ENCODE measurements around the gene HPX.

Gene HPX, protein sequence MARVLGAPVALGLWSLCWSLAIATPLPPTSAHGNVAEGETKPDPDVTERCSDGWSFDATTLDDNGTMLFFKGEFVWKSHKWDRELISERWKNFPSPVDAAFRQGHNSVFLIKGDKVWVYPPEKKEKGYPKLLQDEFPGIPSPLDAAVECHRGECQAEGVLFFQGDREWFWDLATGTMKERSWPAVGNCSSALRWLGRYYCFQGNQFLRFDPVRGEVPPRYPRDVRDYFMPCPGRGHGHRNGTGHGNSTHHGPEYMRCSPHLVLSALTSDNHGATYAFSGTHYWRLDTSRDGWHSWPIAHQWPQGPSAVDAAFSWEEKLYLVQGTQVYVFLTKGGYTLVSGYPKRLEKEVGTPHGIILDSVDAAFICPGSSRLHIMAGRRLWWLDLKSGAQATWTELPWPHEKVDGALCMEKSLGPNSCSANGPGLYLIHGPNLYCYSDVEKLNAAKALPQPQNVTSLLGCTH

DNA sequence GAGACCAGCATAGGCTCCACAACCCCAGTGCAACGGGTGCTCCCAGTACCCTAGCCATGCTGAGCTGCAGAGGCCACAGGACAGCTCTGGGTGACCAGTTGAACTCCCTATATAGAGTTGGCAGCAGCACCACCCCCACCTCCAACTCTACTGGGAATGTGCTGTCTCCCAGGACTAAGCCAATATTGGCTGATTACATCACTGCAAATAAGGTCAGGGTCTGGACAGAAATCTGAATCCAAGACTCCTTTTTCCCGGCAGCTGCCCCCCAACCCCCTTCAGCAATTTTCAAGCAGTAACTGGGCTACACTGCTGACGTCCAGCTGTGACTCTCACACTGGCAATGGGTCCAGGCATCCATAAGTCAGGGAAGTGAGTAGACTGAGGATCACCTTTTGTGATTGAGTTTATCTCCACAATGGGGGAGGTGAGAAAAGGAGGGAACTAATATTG, at the start of gene HPX:
Gene HPX (minus strand): TSS at position 82 of the 453 bp plus-strand sequence. CDS start 24 bp downstream, at position 58.
- DNase-seq = no peak

DNA sequence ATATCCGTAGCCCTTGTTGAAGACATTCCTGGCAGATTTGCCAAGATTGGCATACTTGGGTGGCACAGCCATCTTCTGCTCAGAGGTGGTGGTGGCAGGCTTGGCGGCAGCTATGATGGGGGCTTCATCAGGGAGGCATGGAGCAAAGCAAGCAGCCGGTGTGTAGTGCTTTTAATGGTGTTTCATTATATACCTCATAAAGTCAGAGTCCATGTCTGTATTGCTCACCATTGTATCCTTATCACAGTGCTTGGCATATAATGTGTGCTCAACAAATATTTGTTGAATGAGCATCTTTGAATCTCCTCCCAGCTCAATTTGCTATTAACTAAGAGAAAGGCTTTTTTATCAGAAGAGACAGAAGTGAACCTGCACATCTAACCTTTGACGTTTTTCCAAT, 48.5 kb upstream of the HPX start:
- DNase-seq = no peak

DNA sequence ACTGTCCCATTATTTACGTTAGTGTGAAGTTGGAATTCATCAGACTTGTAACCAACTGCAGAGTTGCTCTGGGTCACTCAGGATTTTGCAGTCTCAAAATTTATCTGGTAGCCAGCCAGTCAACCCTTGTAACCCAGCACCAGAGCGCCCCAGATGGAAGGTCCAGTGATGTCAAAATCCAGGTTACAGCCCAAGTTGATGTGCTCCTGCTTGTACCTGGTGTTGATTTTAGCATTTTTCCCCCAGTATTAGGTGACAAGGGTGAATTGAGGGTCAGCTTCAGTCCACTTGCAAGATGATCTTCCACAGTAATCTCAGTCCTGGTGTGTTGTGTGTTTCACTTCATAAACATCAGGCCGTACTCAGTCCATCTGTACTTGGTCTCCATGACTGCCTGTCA, 48.0 kb upstream of the HPX start:
- DNase-seq = no peak

- no peak for DNase-seq
These were observed 47.6 kb upstream of the HPX start for GRCh38 chr11:6488342-6488741.

DNA sequence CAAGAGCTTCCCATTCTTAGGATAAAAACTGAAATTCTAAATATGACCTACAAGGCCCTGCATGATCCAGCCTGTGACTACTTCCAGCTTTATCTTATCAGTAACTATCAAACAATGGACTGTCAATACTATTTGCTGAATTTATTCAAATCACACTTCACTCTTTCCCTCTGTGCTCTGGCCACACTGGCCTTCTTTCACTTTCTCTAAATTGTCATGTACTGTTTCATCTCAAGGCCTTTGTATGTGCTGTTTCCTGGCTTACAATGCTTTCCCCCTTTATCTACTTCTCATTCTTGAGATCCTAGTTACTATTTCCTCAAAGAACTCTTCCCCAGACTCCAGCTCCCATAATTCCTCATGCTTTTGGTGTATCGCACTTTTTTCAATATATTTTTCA, 46.2 kb upstream of the HPX start:
- no peak for DNase-seq

DNA sequence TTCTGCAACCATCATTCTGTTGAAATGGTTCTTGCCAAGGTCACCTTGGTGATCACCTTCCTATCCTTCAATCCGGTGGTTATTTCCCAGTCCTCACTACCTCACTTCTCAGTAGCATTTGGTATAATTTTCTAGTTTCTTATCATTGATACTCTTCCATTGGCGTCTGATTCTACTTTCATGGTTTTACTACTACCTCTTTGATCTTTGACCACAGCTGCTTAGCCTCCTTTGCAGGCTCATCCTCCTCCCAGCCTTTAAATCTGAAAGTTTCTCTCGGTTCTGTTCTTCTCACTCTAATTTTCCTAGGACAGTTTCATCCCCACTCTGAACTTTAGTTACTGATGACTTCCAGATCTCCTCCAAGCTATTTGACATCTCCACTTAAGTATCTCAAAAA, 45.5 kb upstream of the HPX start:
- DNase-seq = no peak

DNA sequence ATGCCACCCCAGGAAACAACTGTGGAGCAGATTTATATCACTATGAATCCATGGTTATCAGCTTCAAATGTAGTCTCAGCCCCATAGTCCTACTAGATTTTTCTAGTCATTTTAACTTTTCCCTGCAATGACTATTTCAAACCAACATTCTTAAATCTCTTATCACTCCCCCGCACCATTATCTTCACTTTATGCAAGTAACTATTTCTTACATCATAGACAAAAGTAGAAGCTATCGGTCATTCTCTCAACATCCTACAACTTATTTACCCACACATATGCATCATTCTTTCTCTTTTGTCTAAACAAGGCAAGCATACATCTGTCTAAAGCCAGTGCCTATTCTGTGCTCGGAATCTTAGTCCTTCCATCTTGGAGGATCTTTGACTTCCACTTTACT, 44.9 kb upstream of the HPX start:
- no peak for DNase-seq

DNA sequence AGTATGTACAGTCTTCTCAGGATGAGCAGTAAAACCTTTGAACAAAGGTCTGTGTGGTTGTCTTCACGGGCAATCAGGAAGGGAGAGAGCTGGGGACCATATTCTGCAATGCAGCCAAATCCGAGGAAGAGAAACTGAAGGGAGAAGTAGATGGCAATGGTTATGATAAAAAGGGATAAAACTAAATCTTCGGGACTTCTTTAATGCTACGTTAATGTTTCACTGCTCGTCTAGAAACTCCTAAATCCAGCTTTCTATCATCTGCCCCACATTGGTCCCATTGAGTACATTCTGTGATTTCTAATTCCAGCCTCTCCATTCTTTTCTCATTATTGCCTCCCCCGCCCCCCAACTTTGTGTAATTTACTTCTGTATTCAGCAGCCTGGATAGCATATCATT, 42.2 kb upstream of the HPX start:
- DNase-seq = no peak

- DNase-seq = peak; percentile 57 to 88 (median 76)
These were observed 41.7 kb upstream of the HPX start for GRCh38 chr11:6482441-6482840.

DNA sequence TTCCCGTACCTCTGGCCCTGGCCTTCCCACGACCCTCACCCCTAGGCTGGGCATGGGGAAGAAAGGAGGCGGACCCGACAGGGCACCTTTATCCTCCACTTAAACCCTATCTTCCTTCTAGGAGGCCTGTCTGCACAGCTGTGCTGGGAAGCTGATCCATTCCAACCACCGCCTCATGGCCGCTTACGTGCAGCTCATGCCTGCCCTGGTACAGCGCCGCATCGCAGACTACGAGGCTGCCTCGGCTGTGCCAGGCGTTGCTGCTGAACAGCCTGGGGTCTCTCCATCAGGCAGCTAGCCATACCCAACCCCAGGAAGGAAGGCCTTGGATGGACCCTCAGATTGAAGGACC, 41.1 kb upstream of the HPX start:
- DNase-seq = no peak

DNA sequence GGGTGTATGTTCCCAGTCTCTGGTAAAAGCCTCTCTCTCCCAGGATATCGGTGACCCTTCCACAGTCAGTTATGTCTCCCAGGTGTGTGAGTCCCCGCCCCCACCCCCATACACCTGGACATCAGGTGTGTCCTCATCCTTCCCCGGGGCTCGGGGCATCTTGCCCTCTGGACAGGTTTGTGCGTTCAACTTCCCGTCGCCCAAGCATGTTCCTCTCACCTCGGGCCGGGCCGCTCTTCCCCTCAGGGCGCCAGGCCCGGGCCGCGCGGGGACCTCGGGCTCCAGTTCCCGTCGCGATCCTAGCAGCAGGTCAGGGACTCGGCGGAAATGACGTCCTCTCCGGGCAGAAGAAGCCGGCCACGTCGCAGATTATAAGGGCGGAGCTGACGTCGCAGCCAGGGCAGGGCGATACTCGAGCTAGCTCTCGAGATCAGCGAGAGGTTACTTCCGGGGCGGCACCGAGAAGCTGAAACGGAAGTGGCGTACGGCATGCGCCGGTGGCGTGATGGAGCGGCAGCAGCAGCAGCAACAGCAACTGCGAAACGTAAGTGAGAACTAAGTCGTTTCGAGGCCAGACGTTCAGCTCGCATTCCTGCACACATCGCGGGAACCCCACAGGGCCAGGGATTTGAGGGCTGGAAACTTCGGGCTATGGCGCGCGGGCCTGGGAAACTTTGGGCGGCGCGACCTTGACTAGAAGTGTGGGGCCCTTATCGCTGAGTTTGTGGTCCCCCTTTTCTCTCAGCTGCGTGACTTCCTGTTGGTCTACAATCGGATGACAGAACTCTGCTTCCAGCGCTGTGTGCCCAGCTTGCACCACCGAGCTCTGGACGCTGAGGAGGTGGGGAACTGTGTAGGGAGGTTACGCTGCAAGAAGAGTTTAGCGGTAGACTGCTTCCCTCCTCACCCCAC, 40.5 kb upstream of the HPX start, which contains the start of the genes ARFIP2 and TIMM10B:
Gene ARFIP2 (minus strand): TSS at position 320 of the 912 bp plus-strand sequence. CDS start 910 bp downstream, outside the sequence.
Gene TIMM10B (plus strand): TSS at position 490 of the 912 bp plus-strand sequence. CDS start 16 bp downstream, at position 506.
- DNase-seq = peak; percentile 98 to 100 (median 99)

- no peak for DNase-seq
These were observed 39.6 kb upstream of the HPX start for GRCh38 chr11:6480299-6480914.

DNA sequence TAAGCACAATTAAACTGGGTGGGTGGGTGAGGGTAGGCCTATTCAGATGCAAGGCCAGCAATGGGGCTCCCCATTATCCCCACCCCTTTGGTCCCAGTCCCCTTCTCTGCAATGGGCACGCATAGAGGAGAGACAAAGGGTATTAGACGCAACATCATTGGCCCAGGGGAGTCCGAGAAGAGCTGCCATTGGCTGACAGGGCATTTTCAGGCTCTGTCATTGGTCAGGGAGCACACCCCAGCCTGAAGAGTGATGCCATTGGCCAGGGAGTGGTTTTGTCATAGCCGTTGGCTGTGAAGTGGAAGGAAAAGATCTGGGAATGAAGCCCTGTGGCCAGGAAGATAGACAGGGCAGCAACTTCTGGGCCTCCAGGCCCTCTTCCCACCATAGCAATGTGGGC, 35.8 kb upstream of the HPX start:
- DNase-seq = no peak

GRCh38 chr11:6475936-6476335, 35.1 kb upstream of the HPX start:
- no peak for DNase-seq

DNA sequence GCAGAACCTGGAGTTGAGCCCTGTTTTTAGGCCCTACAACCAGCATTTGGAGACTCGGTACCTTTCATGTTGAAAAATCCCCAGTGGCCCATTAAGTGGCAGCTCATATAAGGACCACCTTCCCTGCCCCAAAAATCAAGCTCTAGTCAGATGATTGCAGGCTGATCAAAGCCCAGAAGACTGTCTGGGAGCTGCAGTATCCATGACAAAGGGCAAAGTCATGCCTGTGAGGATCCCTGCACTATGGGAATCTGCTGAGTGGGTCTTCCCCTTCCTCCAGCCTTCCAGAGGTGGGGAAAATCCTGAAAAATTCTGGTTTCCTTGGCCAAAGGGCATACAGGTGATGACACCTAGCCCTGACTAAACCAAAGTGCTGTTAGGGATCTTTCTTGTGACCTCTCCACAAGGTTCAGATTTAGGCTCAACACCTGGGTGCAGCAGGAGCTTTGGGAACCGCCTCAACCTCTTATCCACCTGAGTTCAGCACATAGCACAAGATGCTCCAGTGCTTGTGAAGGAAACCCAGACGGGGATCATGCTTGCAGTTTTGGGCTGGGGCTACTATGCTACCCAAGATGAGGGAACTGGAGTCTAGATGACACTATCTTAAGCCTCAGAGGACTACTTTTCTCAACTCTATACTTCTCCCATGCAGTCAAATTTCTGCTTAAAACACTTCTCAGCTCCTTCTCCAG, 34.2 kb upstream of the HPX start:
- DNase-seq = no peak

- no peak for DNase-seq
These were observed 33.6 kb upstream of the HPX start for GRCh38 chr11:6474413-6474792.

DNA sequence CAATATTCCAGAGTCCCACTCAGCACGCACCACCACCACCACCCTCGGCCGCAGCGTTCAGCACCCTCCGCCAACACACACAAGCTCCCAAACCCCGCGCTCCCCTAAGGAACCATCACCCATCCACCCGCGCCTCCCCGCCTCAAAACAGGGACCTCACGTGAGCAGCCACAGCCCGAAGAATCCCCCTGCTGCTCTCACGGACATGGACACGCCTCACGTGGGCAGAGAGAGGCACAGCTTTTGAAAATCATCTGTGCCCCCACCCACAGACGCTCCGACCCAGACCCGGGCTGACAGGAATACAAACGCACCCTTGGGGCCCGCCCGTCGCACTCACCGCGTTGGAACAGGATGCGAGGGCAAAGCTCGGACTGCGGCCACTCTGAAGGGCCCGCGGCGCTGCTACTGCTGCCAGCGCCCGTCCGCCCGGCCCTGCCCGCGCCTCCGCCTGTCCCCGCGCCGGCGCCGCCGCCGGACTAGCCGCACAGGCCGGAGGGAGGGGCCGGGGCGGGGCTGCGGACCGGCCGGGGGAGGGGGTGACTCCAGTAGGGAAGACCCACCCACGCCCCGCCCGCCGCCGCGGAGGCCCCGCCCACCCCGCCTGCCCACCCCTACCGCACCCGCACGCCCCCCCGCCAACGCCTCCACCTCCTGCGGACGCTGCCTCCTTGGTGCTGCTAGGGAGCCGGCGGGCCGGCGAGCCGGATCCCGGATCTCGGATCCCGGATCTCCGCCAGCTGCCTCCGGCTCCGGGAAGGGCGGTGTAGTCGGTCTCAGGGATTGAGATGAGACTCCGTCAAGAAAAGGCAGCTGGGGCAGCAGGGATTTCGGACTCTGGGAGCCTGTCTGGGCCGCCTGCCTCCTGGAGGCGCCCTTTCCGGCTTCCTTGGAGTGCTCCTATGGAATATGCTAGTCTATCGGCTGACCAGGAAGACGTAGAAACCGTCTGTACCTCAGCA, 32.9 kb upstream of the HPX start, which contains the start of gene TRIM3:
Gene TRIM3 (minus strand): TSS at position 491 of the 962 bp plus-strand sequence. CDS start 8,246 bp downstream, outside the sequence.
- peak; percentile 81 to 96 (median 89) for DNase-seq

DNA sequence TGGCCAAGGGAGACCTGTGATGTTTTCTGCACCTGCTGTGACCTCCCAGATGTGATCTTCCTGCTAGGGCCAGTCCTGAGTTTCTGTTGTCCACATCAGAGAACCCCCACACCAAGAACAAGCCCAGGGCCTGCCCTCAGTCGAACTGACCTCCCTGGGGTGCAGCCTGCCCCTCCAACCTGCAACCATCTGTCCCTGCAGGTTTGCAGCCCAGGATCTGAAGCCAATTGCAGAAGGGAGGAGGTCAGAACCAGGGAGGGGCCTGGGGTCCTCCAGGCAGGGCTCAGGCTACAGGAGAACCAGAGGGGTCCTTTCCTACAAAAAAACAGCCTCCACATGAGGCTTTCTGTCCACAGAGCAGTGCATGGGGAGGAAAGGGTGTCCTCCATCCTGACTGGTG, 32.1 kb upstream of the HPX start:
- no peak for DNase-seq

DNA sequence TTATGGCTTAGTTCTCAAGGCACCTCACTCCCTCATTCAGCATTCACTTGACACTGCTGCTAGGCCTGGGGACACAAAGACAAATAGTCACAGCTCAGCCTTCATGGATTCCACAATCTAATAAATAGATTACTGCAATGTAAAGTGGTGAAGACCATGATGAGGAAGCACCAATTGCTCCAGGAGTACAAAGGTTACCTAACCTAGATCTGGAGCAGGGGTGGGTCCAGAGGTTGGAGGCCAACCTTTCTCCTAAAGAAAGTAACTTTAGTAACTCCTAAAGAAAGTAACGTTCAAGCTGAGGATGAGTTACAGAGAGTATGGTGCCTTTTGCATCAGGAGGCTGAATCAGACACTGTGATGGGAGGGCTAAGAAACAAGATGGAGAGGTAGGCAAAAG, 28.8 kb upstream of the HPX start:
- no peak for DNase-seq

GRCh38 chr11:6468712-6469495, 28.1 kb upstream of the HPX start:
- peak; percentile 89 to 94 (median 90) for DNase-seq
